ENCODE results near the gene CCR2.

Gene CCR2

GRCh38 chr3:46353090-46353489 is 821 bp upstream of the CCR2 start:
- TF ChIP-seq SNAI2 (CRISPR knock-in tag; IDR thresholded peaks at IDR 0.05) (no peak), ISL1 (CRISPR knock-in tag; IDR thresholded peaks at IDR 0.05) (no peak), PPARA (CRISPR knock-in tag; IDR thresholded peaks at IDR 0.05; ENCODE audit: borderline replicate concordance) (no peak), TOX (CRISPR knock-in tag; IDR thresholded peaks at IDR 0.05; ENCODE audit: borderline replicate concordance) (no peak), ZFP30 (CRISPR knock-in tag; IDR thresholded peaks at IDR 0.05) (no peak), BACH2 (CRISPR knock-in tag; IDR thresholded peaks at IDR 0.05; ENCODE audit: borderline replicate concordance) (no peak), ZNF565 (CRISPR knock-in tag; conservative IDR thresholded peaks at IDR 0.05; ENCODE audit: low read depth) (no peak), ZFP3 (CRISPR knock-in tag; IDR thresholded peaks at IDR 0.05) (no peak)
- no peak for ATAC-seq

DNA sequence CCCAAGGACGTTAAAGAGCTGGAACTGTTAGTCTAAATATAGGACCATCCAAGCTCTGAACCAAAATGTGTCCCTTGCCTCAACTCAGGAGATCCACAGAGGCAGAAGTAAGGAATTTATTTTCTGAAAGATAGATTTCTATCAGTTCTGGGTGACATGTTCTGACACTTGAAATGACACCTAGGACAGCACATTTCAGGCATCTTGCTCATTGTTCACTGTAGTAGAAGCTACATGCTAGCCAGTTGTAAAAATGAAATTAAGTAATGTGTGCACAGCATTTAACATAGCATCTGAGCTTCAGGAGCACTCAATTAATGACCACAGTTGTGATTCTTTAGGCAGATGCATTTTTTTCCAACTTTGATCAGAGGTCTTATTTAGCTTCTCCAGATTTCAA is 567 bp downstream of the CCR2 start:
- ATAC-seq, result no peak
- TF ChIP-seq PATZ1 (CRISPR knock-in tag; IDR thresholded peaks at IDR 0.05; ENCODE audit: borderline replicate concordance) (no peak), ZNF70 (CRISPR knock-in tag; IDR thresholded peaks at IDR 0.05) (no peak), ZNF565 (CRISPR knock-in tag; conservative IDR thresholded peaks at IDR 0.05; ENCODE audit: low read depth) (no peak), POU6F1 (CRISPR knock-in tag; IDR thresholded peaks at IDR 0.05; ENCODE audit: borderline replicate concordance, low read depth) (no peak), ZFP30 (CRISPR knock-in tag; IDR thresholded peaks at IDR 0.05) (no peak), BACH2 (CRISPR knock-in tag; IDR thresholded peaks at IDR 0.05; ENCODE audit: borderline replicate concordance) (no peak), ZNF8 (CRISPR knock-in tag; IDR thresholded peaks at IDR 0.05) (no peak), ARNTL (CRISPR knock-in tag; IDR thresholded peaks at IDR 0.05; ENCODE audit: borderline replicate concordance, low read depth) (no peak), OSR1 (CRISPR knock-in tag; IDR thresholded peaks at IDR 0.05) (no peak), ZFP3 (CRISPR knock-in tag; IDR thresholded peaks at IDR 0.05) (no peak), TOX (CRISPR knock-in tag; IDR thresholded peaks at IDR 0.05; ENCODE audit: borderline replicate concordance) (no peak)
- TF ChIP-seq, protein P1, sequence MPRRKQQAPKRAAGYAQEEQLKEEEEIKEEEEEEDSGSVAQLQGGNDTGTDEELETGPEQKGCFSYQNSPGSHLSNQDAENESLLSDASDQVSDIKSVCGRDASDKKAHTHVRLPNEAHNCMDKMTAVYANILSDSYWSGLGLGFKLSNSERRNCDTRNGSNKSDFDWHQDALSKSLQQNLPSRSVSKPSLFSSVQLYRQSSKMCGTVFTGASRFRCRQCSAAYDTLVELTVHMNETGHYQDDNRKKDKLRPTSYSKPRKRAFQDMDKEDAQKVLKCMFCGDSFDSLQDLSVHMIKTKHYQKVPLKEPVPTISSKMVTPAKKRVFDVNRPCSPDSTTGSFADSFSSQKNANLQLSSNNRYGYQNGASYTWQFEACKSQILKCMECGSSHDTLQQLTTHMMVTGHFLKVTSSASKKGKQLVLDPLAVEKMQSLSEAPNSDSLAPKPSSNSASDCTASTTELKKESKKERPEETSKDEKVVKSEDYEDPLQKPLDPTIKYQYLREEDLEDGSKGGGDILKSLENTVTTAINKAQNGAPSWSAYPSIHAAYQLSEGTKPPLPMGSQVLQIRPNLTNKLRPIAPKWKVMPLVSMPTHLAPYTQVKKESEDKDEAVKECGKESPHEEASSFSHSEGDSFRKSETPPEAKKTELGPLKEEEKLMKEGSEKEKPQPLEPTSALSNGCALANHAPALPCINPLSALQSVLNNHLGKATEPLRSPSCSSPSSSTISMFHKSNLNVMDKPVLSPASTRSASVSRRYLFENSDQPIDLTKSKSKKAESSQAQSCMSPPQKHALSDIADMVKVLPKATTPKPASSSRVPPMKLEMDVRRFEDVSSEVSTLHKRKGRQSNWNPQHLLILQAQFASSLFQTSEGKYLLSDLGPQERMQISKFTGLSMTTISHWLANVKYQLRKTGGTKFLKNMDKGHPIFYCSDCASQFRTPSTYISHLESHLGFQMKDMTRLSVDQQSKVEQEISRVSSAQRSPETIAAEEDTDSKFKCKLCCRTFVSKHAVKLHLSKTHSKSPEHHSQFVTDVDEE (CRISPR knock-in tag; IDR thresholded peaks at IDR 0.05), result no peak

DNA sequence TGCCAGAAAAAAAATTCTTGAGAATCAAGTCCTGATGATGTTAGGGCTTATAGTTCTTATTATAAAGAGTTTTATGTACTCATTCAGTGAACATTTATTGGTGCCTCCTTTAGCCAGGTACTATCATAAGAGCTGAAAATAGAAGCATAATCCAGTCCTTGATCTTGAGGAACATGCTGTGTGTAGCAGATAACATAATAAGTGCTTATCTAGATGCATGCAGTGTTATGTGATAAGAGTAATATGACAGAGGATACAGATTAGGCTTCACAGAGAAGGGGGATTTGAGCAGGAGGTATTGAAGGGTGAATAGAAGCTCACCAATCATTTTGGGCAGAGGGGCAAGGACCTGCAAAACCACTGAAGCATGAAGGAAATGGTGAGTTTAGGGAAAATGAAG is 1.1 kb downstream of the CCR2 start:
- no peak for ATAC-seq
- TF ChIP-seq ISL1 (CRISPR knock-in tag; IDR thresholded peaks at IDR 0.05), result no peak
- TF ChIP-seq OSR1 (CRISPR knock-in tag; IDR thresholded peaks at IDR 0.05), result no peak
- no peak for TF ChIP-seq GLIS3 (CRISPR knock-in tag; IDR thresholded peaks at IDR 0.05)
- no peak for TF ChIP-seq TOX (CRISPR knock-in tag; IDR thresholded peaks at IDR 0.05; ENCODE audit: borderline replicate concordance)
- no peak for TF ChIP-seq CSDC2 (CRISPR knock-in tag; IDR thresholded peaks at IDR 0.05)
- no peak for TF ChIP-seq POU6F1 (CRISPR knock-in tag; IDR thresholded peaks at IDR 0.05; ENCODE audit: borderline replicate concordance, low read depth)
- TF ChIP-seq TCF4 (CRISPR knock-in tag; IDR thresholded peaks at IDR 0.05; ENCODE audit: borderline replicate concordance), result no peak
- TF ChIP-seq ZFP30 (CRISPR knock-in tag; IDR thresholded peaks at IDR 0.05), result no peak
- TF ChIP-seq ZFP3 (CRISPR knock-in tag; IDR thresholded peaks at IDR 0.05), result no peak

DNA sequence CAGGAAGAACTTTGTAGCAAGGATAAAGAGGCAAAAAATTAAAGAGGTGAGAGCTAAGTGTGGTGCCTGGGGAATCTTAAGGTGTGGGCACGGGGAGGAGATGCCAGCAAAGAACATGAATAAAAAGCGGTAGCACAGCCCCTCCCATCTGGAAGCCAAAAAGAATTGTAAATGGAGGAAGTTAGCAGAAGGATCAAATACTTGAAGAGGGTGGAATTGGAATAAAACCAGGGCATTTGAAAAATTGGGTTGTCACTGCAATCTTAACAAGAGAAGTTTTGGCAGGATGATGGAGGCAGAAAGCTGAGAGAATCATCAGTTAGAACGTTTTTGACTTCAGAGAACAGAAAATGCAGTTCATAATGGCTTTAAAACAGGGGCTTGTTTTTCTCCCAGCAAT is 2.4 kb downstream of the CCR2 start:
- no peak for ATAC-seq
- no peak for TF ChIP-seq POU6F1 (CRISPR knock-in tag; IDR thresholded peaks at IDR 0.05; ENCODE audit: borderline replicate concordance, low read depth)
- TF ChIP-seq TCF4 (CRISPR knock-in tag; IDR thresholded peaks at IDR 0.05; ENCODE audit: borderline replicate concordance), result no peak
- TF ChIP-seq, protein P1 (CRISPR knock-in tag; IDR thresholded peaks at IDR 0.05), result no peak
- TF ChIP-seq ZNF565 (CRISPR knock-in tag; conservative IDR thresholded peaks at IDR 0.05; ENCODE audit: low read depth), result no peak
- no peak for TF ChIP-seq ZFP3 (CRISPR knock-in tag; IDR thresholded peaks at IDR 0.05)
- TF ChIP-seq PATZ1 (CRISPR knock-in tag; IDR thresholded peaks at IDR 0.05; ENCODE audit: borderline replicate concordance), result no peak
- no peak for TF ChIP-seq ESRRG (CRISPR knock-in tag; IDR thresholded peaks at IDR 0.05)
